Suppressor macrophage treated with lipopolysaccharide for 1 hour (primary cell): ENCODE data around the gene KCNK7.

Experiments
- DNase-seq, 3 donors: peaks; one replicate each; pipeline ENCODE4 v3.0.0-alpha.2; 2020 to 2022

KCNK7 gene

DNA sequence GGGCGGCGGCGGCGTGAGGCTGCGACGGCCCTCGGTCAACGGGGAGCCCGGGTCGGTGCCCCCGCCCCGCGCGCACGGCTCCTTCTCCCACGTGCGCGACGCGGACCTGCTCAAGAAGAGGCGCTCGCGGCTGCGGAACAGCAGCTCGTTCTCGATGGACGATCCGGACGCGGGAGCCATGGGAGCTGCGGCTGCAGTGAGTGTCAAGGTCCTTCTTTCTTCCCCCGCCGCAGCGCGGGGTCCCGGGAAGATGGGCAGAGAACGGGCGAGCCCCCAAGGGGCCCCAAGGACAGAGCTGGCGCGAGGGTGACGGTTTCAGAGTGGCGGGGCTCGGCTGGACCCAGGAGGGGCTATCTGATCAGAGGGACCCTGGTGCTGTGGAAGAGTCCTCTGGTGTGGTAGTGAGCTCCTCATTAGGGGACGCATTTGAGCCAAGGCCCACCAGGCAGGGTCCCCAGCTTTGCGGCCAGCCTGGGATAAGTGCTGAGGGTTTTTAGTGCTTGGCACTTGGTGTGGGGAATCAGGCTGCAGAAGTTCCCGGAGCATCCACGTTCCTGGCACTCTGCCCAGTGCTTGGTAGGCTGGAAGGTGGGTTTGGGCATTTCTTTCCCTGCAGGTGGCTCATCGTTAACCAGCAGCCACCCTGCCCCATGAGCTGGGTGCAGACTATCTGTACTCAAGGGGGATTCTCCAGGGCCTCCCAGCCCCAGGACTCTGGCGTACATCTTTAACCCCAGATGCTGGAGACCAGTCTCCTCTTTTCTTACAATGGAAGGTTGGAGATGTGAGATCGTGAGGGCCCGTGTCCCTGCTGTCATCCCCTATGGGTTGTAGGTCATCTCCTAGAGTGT, 10.0 kb downstream of the KCNK7 start:
- DNase-seq, result no peak

DNA sequence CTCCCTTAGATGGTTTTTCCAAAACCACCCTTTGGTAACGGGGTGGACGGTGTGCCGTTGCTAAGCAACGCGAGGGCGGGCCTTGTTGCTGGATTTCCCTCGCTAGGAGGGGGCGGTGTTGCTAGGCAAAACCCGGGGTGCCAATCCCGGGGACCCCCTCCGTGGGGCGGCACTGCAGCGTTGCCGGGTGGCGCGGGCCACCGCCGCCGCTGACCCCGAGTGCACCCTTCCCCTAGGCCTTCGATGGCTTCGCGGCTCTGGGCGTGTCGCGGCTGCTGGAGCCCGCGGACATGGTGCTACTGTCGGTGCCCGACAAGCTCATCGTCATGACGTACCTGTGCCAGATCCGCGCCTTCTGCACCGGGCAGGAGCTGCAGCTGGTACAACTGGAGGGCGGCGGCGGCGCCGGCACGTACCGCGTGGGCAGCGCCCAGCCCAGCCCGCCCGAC, 10.9 kb downstream of the KCNK7 start:
- DNase-seq, result no peak

GRCh38 chr11:65584106-65584505, 11.5 kb downstream of the KCNK7 start:
- DNase-seq, result no peak

- DNase-seq, result no peak
These were observed 12.0 kb downstream of the KCNK7 start for GRCh38 chr11:65583589-65583988.

GRCh38 chr11:65581928-65582327, 13.7 kb downstream of the KCNK7 start:
- no peak for DNase-seq

DNA sequence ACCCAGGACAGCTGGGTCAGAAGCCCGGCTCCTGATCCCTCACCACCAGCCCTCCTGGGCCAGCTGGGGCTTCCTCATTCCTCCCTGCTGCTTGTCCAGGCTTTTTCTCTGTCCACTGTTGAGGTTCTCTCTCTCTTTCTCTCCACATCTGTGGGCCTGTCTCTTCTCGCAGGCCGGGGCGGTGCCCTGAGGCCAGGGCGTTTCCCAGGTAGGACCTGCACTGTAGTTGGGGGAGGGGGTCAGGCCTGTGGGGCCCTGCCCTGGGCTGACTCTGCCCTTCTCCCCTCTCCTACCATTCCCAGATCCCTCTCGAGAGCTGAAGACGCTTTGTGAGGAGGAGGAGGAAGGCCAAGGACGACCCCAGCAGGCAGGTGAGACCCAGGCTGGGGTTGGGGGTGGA, 14.8 kb downstream of the KCNK7 start:
- DNase-seq, result no peak

- DNase-seq, result no peak
These were observed 15.4 kb downstream of the KCNK7 start for GRCh38 chr11:65580031-65580692.

- no peak for DNase-seq
These were observed 16.3 kb downstream of the KCNK7 start for GRCh38 chr11:65579291-65579690.

- DNase-seq, result no peak
These were observed 16.9 kb downstream of the KCNK7 start for GRCh38 chr11:65578667-65579066.

- DNase-seq, result no peak
These were observed 17.5 kb downstream of the KCNK7 start for GRCh38 chr11:65578134-65578533.

- DNase-seq, result no peak
These were observed 17.9 kb downstream of the KCNK7 start for GRCh38 chr11:65577756-65578109.

DNA sequence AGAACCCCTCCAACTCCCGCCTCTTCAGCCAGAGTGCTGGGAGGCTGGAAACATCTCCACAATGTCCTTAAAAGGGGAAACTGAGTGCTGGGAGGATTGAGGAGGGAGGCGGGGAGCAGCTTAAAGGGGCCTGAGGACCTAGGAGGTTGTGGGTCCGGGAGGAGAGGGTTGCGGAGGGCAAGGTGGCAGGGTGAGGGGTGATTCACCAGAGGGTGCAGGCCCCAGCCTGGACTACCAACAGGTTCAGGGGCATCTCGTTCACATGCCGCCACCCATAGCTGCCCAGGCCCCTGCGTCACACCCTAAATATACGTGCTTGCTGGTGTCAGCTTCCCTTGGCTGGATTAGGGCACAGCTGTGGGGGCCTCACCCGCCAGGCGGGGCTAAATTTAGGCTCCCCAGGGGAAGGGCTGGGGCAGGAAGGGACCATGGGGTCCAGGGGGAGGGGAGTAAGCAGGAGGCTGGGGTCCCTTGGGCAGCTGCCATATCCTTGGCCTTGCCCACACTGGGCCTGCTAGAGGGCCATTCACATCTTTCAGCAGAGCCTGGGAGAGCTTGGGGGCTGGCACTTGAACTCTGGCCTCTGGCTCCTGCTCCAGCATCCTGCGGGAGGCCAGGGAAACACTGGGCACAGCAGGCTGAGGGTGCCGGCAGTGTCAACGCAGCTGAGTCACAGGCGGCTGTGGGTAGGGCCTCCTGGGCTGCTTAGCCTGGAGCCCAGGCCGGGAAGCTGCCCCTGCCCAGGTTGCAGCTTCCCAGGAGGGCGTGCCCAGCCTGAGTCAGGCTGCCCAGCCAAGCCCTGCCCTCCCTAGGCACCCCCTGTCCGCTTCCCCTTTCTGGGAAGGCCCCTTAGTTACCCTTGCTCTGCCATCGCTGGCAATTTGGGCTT, 18.5 kb downstream of the KCNK7 start:
- DNase-seq, result peak; percentile 96 to 98 (median 97)

DNA sequence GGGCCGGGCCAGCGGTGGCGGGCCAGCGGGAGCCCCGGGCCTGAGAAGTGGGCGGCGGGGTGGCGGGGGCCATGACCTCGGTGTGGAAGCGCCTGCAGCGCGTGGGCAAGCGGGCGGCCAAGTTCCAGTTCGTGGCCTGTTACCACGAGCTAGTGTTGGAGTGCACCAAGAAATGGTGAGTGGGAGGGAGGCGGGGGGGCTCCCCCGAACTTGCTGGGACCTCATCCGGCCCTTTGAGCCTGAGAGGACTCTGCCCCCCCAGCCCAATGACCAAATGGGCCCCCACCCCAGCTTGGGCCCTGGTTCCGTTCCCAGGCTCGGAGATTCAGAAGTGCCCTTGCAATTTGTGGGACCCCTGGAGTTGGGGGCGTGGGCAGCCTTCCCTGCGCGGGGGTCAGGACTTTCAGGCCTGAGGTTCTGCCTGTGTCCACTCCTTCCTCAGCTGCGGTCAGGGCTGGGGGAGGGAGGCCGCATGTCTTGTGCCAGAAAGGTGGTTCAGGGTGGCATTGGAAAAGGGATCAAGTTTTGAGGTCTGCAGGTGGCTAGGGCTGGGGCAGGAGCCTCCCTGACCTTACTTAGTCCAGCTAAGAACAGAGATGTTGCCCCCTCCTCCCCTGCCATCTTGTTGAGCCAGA, 19.3 kb downstream of the KCNK7 start:
- DNase-seq, result peak; percentile 62 to 74 (median 65)

- peak; percentile 83 to 95 (median 85) for DNase-seq
These were observed 19.9 kb downstream of the KCNK7 start, which contains the start of gene EHBP1L1 for GRCh38 chr11:65575568-65576231. EHBP1L1 (plus strand) TSS chr11:65576053; CDS start chr11:65576303, 250 bp downstream.

- DNase-seq, result no peak
These were observed 20.6 kb downstream of the KCNK7 start for GRCh38 chr11:65574811-65575567.

GRCh38 chr11:65574109-65574810, 21.3 kb downstream of the KCNK7 start:
- peak; percentile 99 to 100 (median 99) for DNase-seq

- no peak for DNase-seq
These were observed 22.1 kb downstream of the KCNK7 start for GRCh38 chr11:65573391-65574079.

- peak; percentile 90 to 95 (median 92) for DNase-seq
These were observed 23.1 kb downstream of the KCNK7 start, which contains the start of gene FAM89B for GRCh38 chr11:65572356-65573051. FAM89B (plus strand) TSS chr11:65572538; CDS start chr11:65572670, 132 bp downstream.

- no peak for DNase-seq
These were observed 23.7 kb downstream of the KCNK7 start for GRCh38 chr11:65571940-65572339.
